ENCODE data around the gene SULT1E1.

GRCh38 chr4:69811166-69811565 is 48.8 kb downstream of the SULT1E1 start:
- TF ChIP-seq, protein P1, sequence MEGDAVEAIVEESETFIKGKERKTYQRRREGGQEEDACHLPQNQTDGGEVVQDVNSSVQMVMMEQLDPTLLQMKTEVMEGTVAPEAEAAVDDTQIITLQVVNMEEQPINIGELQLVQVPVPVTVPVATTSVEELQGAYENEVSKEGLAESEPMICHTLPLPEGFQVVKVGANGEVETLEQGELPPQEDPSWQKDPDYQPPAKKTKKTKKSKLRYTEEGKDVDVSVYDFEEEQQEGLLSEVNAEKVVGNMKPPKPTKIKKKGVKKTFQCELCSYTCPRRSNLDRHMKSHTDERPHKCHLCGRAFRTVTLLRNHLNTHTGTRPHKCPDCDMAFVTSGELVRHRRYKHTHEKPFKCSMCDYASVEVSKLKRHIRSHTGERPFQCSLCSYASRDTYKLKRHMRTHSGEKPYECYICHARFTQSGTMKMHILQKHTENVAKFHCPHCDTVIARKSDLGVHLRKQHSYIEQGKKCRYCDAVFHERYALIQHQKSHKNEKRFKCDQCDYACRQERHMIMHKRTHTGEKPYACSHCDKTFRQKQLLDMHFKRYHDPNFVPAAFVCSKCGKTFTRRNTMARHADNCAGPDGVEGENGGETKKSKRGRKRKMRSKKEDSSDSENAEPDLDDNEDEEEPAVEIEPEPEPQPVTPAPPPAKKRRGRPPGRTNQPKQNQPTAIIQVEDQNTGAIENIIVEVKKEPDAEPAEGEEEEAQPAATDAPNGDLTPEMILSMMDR (conservative IDR thresholded peaks at IDR 0.05; ENCODE audit: low read depth in 2 of 2) = no peak
- TF ChIP-seq EZH2phosphoT487 (IDR thresholded peaks at IDR 0.05; ENCODE audit: unreplicated experiment) (no peak), REST (IDR thresholded peaks at IDR 0.05; ENCODE audit: unreplicated experiment) (no peak)

Measured in GM23338 (cell line).